Activated CD4-positive, alpha-beta T cell treated with anti-CD3 and anti-CD28 coated beads, Interleukin-2, amount 50 U/mL, for 4 hours (primary cell): ENCODE data around the gene HERPUD1.
"Not testable (repeated sequence)": the region's sequence is repeated elsewhere in the genome, so short reads cannot be mapped to it uniquely, and the experiment has no call there.

Experiments used
- DNase-seq, 2 experiments: peaks; one replicate each; pipeline ENCODE4 v3.0.0-alpha.2; 2020

The HERPUD1 gene, protein sequence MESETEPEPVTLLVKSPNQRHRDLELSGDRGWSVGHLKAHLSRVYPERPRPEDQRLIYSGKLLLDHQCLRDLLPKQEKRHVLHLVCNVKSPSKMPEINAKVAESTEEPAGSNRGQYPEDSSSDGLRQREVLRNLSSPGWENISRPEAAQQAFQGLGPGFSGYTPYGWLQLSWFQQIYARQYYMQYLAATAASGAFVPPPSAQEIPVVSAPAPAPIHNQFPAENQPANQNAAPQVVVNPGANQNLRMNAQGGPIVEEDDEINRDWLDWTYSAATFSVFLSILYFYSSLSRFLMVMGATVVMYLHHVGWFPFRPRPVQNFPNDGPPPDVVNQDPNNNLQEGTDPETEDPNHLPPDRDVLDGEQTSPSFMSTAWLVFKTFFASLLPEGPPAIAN

DNA sequence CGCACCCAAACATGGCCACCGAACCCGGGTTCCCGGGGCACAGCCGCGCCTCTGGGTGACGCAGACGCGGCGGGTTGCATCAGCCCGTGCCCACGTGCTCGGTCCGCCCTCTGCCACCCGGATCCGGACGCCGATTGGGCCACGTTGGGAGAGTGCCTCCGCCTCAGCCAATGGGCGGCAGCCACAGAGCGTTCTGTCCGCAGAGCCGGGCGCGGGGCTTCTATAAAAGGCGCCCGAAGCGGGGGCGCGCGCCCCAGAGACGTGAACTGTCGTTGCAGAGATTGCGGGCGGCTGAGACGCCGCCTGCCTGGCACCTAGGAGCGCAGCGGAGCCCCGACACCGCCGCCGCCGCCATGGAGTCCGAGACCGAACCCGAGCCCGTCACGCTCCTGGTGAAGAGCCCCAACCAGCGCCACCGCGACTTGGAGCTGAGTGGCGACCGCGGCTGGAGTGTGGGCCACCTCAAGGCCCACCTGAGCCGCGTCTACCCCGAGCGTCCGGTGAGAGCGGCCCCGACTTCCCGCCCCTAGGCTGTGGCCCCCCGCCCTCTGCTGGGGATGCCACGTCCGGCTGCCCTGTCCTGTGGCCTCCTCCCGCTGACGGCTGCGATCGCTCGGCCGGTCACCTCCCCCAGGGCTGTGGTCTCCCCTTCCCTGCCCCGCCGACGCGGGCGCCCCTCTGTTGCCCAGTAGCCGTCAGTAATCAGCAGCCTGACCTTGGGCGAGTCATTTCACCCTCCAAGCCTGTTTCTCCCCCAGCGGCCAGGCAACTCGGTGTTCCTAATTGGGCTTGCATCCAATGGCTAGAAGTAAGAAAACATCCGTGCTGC, at the start of gene HERPUD1:
HERPUD1 (plus strand) TSS at position 251 of the 829 bp plus-strand sequence; CDS start at position 354, 103 bp downstream.
- DNase-seq, result peak; percentile 98 to 99

GRCh38 chr16:56883586-56883985, 48.4 kb upstream of the HERPUD1 start:
- no peak for DNase-seq

- no peak for DNase-seq
Observed at GRCh38 chr16:56884026-56884582, 47.8 kb upstream of the HERPUD1 start.

DNA sequence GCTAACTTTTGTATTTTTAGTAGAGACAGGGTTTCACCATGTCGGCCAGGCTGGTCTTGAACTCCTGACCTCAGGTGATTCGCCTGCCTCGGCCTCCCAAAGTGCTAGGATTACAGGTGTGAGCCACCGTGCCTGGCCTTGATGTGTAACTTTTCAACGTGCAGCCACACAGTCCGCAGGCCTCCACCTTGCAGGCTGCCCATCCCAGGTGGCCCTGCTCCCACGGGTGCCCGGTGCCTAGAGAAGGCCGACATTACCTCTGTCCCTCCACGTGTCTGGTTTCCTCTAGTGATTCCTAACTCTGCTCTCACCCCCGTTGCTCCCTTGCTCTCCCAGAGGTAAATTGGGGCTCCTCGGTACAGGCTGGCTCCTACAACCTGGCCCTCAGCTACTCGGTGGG, 47.0 kb upstream of the HERPUD1 start:
- DNase-seq, result not testable (repeated sequence)

GRCh38 chr16:56885446-56886162, 46.3 kb upstream of the HERPUD1 start:
- no peak for DNase-seq

DNA sequence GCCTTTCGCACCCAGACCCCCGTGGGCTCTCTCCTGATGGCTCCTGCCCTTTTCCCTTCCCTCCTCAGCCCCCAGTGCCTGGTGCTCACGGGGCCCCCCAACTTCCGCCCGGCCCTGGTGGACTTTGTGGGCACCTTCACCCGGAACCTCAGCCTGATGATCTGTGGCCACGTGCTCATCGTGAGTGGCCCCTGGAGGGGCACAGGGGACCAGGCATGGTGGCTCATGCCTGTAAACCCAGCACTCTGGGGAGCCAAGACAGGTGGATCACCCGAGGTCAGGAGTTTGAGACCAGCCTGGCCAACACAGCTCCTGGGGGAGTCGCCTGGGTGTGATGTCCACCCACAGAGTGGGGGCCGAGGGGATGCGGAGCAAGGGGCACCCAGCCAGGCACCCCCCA, 45.6 kb upstream of the HERPUD1 start:
- DNase-seq, result no peak

DNA sequence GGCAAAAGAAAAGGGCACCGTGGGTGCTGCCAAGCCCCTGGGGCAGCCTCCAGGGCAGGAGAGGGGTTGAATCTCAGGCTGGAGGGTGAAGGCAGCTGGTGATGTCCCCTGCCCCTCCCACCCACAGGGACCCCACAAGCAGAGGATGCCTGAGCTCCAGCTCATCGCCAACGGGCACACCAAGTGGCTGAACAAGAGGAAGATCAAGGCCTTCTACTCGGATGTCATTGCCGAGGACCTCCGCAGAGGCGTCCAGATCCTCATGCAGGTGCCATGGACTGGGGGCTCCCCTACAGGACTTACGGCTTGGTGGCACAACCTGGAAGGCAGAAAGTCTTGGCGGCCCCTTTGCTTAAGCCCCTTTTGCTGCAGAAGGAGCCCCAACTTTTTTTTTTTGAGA, 45.1 kb upstream of the HERPUD1 start:
- no peak for DNase-seq

- DNase-seq, result no peak
Observed at GRCh38 chr16:56888806-56889205, 43.1 kb upstream of the HERPUD1 start.

DNA sequence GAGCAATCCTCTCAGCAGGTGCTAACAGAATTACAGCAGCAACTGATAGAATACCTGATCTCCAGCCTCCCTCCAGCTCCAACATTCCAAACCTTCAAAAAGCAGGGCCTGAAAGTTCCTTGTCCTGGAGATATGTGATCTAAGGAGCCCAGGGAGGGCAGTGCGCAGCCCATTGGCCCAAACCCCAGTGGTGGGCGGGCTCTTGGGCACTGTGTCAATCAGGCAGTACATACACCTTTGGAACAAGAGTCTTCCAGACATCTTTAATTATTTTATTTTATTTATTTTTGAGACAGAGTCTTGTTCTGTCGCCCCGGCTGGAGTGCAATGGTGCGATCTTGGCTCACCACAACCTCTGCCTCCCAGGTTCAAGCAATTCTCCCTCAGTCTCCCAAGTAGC, 42.7 kb upstream of the HERPUD1 start:
- DNase-seq, result no peak

DNA sequence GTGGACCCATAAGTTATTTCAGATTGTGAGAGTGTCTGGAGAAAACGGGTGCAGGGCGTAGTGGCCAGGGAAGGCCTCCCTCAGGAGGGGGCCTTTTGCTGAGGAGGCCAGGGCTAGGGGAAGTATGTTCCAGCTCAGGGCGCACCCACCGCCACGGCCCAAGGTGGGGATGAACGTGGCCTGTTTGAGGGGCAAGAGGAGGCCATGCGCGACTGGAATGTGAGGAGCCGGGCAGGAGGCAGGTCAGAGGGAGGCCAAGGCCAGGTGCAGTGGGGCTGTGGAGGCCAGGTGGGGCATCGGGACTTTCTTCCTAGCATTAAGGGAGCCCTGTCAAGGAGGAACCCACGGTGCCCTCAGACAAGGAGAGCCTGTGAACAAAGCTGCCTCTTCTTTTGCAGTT, 40.3 kb upstream of the HERPUD1 start:
- no peak for DNase-seq

GRCh38 chr16:56892705-56893104, 39.2 kb upstream of the HERPUD1 start:
- DNase-seq, result no peak

DNA sequence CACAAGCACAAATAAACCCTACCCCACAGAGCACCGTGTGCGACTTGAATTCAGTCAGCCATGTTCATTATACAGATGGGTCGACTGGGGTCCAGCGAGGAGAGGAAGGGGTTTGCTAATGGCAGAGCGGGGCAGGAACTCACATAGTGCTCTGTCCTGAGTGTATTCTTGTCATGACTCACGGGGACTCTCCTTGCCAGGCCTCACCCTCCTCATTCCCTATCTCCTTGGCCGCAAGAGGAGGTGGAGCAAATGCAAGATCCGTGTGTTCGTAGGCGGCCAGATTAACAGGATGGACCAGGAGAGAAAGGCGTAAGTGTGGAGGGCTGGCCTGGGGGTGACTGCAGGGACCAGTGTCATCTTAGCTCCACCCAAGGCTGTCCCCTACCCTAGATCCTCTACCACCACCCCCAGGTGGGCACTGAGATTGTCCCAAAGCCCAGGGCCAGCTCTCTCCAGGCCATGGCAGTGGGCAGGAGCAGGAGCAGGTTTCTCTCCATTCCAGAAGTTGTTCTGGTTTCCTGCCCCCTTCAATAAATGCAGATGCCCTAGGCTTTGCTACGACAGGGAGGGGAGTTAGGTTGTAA, 37.5 kb upstream of the HERPUD1 start:
- DNase-seq, result no peak

- DNase-seq, result no peak
Observed at GRCh38 chr16:56895813-56896212, 36.1 kb upstream of the HERPUD1 start.

GRCh38 chr16:56896244-56896643, 35.7 kb upstream of the HERPUD1 start:
- DNase-seq, result no peak

DNA sequence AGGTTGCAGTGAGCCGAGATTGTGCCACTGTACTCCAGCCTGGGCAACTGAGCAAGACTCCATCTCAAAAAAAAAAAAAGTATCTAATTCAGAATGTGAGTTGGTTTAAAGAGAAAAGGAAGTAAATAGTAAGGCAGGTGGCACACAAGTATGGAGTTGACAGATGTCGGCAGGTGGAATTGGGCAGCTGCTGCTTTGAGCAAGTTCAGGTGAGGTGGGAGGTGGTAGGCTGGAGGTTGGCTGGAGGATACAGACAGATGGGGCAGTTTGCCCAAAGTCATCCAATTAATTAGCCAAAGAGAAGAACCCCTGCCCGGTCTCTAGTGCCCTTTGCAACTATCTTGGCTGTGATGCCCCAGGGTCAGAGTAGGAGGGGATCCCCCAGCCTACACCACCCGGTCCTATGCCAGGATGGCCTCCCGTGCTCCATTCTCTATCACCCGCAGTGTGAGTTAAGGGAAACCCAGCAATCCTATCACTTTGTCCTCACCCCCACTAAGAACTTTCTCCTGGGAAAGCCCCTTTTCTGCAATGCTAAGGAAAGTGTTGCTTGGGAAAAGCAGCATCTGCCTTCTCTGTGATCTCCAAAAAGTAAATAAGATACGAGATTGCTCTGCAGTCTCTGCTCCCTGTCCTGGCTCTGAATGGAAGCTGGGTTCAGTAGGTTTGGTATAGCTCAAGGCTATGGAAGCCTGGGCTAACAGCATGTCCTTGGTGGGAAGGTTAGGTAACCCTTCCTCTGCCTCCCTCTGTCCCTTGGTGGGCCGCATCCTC, 34.7 kb upstream of the HERPUD1 start:
- DNase-seq, result no peak

DNA sequence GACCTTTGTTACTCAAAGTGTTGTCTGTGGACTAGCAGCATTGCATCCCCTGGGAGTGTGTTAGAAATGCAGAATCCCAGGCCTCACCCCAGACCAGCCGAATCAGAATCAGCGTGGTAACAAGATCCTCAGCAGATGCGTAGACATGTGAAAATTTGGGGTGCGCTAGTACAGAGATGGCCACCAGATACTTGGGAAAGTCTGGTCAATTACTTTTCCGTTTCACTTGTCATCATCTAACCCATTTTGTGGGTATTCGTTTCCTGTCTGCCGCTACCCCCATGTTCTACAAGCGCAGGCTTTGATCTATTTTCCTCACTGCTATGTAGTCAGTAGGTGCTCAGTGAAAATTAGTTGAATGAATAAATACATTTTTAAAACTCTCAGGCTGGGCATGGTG, 33.1 kb upstream of the HERPUD1 start:
- DNase-seq, result no peak

- no peak for DNase-seq
Observed at GRCh38 chr16:56903866-56904265, 28.1 kb upstream of the HERPUD1 start.

- DNase-seq, result no peak
Observed at GRCh38 chr16:56907401-56907800, 24.5 kb upstream of the HERPUD1 start.

DNA sequence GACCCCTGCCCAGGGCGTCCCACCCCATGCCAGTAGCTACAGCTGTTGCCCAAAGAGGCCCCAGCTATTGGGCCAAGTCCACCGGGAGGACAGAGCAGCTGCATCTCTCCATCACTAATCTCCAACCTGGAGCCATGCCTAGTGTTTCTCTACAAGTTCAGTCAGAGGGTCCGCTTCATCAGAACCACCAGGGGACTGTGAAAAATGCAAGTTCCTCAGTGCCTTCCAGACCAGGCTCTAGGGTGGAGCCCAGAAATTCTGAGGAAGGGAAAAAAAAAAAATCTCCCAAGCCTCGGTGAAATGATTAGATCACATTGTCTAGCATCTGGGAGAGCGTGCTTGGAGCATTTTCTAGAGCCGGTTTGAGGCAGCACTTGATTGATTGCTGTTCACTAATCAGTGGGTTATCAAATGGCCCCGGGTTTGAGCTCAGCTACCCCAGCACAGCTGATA, 22.4 kb upstream of the HERPUD1 start:
- no peak for DNase-seq

GRCh38 chr16:56910112-56910511, 21.8 kb upstream of the HERPUD1 start:
- DNase-seq, result no peak

DNA sequence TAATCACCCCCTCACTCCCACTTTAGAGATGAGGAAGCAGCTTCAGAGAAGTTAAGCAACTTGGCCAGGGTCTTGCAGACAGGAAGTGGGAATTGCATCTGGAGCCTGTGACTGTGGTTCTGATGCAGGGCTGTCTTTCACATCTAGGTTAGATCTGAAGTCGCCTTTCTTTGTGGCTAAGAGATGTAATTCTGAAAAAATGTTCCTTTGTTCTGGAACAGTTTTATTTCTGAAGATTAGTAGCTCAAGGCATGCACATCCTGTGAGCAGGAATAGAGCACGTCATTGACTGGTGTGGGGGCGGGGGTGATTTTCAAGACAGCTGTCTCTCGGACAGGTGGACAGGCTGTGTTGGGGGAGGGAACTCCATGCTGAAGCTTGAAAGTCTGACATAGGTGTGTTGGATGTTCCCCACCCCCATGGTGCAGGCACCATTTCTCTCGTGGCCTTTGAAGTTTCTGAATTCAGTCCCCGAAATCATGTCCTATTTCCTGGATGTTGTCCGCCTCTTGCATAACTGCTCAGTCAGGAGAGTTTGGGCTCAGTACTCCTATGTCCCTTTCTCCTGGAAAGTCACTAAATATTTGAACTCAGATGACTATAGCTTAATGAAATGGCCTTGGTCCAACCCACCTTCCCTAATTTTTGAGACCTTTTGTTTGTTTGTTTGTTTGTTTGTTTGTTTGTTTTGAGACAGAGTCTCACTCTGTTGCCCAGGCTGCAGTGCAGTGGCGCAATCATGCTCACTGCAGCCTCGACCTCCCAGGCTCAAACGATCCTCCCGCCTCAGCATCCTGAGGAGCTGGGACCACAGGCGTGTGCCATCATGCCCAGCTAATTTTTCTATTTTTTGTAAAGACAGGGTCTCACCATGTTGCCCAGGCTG, 21.0 kb upstream of the HERPUD1 start:
- DNase-seq, result no peak
